GM21390 (cell line): Measurements from ENCODE around the gene RPS6KL1.
"Not testable (repeated sequence)": the region's sequence is repeated elsewhere in the genome, so short reads cannot be mapped to it uniquely, and the experiment has no call there.

Experiments
- ATAC-seq: cut with Tn5 transposase; IDR thresholded peaks from one replicate; pipeline ENCODE4 v1.9.1; 2021; ENCODE audit not compliant: unreplicated experiment

Gene RPS6KL1

GRCh38 chr14:74937171-74937570, 14.1 kb upstream of the RPS6KL1 start:
- no peak for ATAC-seq

GRCh38 chr14:74936731-74937130, 13.7 kb upstream of the RPS6KL1 start:
- no peak for ATAC-seq

GRCh38 chr14:74936151-74936550, 13.1 kb upstream of the RPS6KL1 start:
- no peak for ATAC-seq

- no peak for ATAC-seq
Observed at GRCh38 chr14:74935360-74935680, 12.3 kb upstream of the RPS6KL1 start.

GRCh38 chr14:74934476-74935359, 11.7 kb upstream of the RPS6KL1 start:
- ATAC-seq = no peak

GRCh38 chr14:74934041-74934440, 11.0 kb upstream of the RPS6KL1 start:
- ATAC-seq = no peak

- not testable (repeated sequence) for ATAC-seq
Observed at GRCh38 chr14:74932936-74933335, 9.9 kb upstream of the RPS6KL1 start.

GRCh38 chr14:74932401-74932901, 9.4 kb upstream of the RPS6KL1 start:
- no peak for ATAC-seq

- not testable (repeated sequence) for ATAC-seq
Observed at GRCh38 chr14:74931744-74932143, 8.7 kb upstream of the RPS6KL1 start.

- no peak for ATAC-seq
Observed at GRCh38 chr14:74929242-74929641, 6.2 kb upstream of the RPS6KL1 start.

- no peak for ATAC-seq
Observed at GRCh38 chr14:74927225-74927624, 4.2 kb upstream of the RPS6KL1 start.

- no peak for ATAC-seq
Observed at GRCh38 chr14:74924061-74924460, 1.0 kb upstream of the RPS6KL1 start.

- ATAC-seq = no peak
Observed at GRCh38 chr14:74921987-74922751, 891 bp downstream of the RPS6KL1 start.

GRCh38 chr14:74921053-74921620, 1.9 kb downstream of the RPS6KL1 start:
- no peak for ATAC-seq

- no peak for ATAC-seq
Observed at GRCh38 chr14:74920281-74920680, 2.8 kb downstream of the RPS6KL1 start.

- ATAC-seq = no peak
Observed at GRCh38 chr14:74919421-74920165, 3.5 kb downstream of the RPS6KL1 start.

GRCh38 chr14:74918380-74918779, 4.7 kb downstream of the RPS6KL1 start:
- ATAC-seq = no peak

- ATAC-seq = no peak
Observed at GRCh38 chr14:74917646-74918081, 5.4 kb downstream of the RPS6KL1 start.

GRCh38 chr14:74917178-74917543, 5.9 kb downstream of the RPS6KL1 start:
- ATAC-seq = no peak

GRCh38 chr14:74915826-74916225, 7.2 kb downstream of the RPS6KL1 start:
- no peak for ATAC-seq

- no peak for ATAC-seq
Observed at GRCh38 chr14:74915426-74915825, 7.6 kb downstream of the RPS6KL1 start.
